Hematopoietic multipotent progenitor cell treated with erythropoietin and hydrocortisone succinate and interleukin-3 and kit ligand, for 15 days (in vitro differentiated cells): ENCODE results near the gene TNP1.

Experiments used
- DNase-seq: peaks from one replicate; pipeline ENCODE4 v3.0.0-alpha.2; 2015; ENCODE audit warnings: low spot score

The TNP1 gene

GRCh38 chr2:216873573-216873972 is 13.7 kb upstream of the TNP1 start:
- no peak for DNase-seq

GRCh38 chr2:216872624-216873023 is 12.8 kb upstream of the TNP1 start:
- DNase-seq: no peak

- DNase-seq: no peak
Observed at GRCh38 chr2:216872040-216872439, 12.2 kb upstream of the TNP1 start.

GRCh38 chr2:216871333-216871934 is 11.6 kb upstream of the TNP1 start:
- DNase-seq: no peak

- no peak for DNase-seq
Observed at GRCh38 chr2:216870508-216871332, 10.9 kb upstream of the TNP1 start.

- no peak for DNase-seq
Observed at GRCh38 chr2:216866515-216867095, 6.7 kb upstream of the TNP1 start.

GRCh38 chr2:216865658-216866057 is 5.8 kb upstream of the TNP1 start:
- DNase-seq: no peak

GRCh38 chr2:216863946-216864345 is 4.1 kb upstream of the TNP1 start:
- DNase-seq: no peak

- no peak for DNase-seq
Observed at GRCh38 chr2:216862628-216863398, 2.9 kb upstream of the TNP1 start.

- no peak for DNase-seq
Observed at GRCh38 chr2:216860426-216861137, 718 bp upstream of the TNP1 start.

GRCh38 chr2:216858312-216858711 is 1.6 kb downstream of the TNP1 start:
- no peak for DNase-seq

- no peak for DNase-seq
Observed at GRCh38 chr2:216857131-216857550, 2.7 kb downstream of the TNP1 start.

GRCh38 chr2:216856406-216857065 is 3.3 kb downstream of the TNP1 start:
- no peak for DNase-seq

- DNase-seq: no peak
Observed at GRCh38 chr2:216855605-216856004, 4.3 kb downstream of the TNP1 start.

- DNase-seq: no peak
Observed at GRCh38 chr2:216855079-216855478, 4.8 kb downstream of the TNP1 start.

- DNase-seq: peak; percentile 9
Observed at GRCh38 chr2:216851486-216852090, 8.3 kb downstream of the TNP1 start.

- no peak for DNase-seq
Observed at GRCh38 chr2:216850665-216851322, 9.1 kb downstream of the TNP1 start.

- DNase-seq: peak; percentile 43
Observed at GRCh38 chr2:216849987-216850386, 9.9 kb downstream of the TNP1 start.

GRCh38 chr2:216845426-216845825 is 14.4 kb downstream of the TNP1 start:
- no peak for DNase-seq

- DNase-seq: no peak
Observed at GRCh38 chr2:216842636-216843035, 17.2 kb downstream of the TNP1 start.
